Gastrocnemius medialis (tissue), 4 donors: ENCODE results near the gene GPRC5C. TPM values are rescaled to one million over a fixed set of nuclear protein-coding genes. Genes with fewer than 3 reads are reported as not detected.

Experiments used
- ATAC-seq, 2 donors: fragments of 150-250 bp; one replicate each; pipeline ENCODE4 v1.9.1; 2016
- DNase-seq, 2 donors: peaks; one replicate each; pipeline ENCODE4 v3.0.0-alpha.2; 2019
- H3K27ac ChIP-seq, 4 donors: fragments of 200-600 bp; sonication (generic); 1 replicate in 1 of 4; 2 replicates in 3 of 4; pipeline ENCODE4 v1.5.1; 2016 to 2018; ENCODE audit warnings: mild to moderate bottlenecking in 2 of 4, moderate library complexity in 1 of 4
- H3K27me3 ChIP-seq, 3 donors: fragments of 200-600 bp; sonication (generic) in 2 of 3; 1 replicate in 1 of 3; 2 replicates in 2 of 3; pipeline versions ENCODE4 v1.5.1 to v1.6.0; 2016 to 2019; ENCODE audit warnings: mild to moderate bottlenecking in 1 of 3, moderate library complexity in 1 of 3
- H3K36me3 ChIP-seq, 2 donors: fragments of 200-600 bp; sonication (generic) in 1 of 2; one replicate each; pipeline ENCODE4 v1.5.1; 2017 to 2018
- H3K4me1 ChIP-seq, 2 donors: fragments of 200-600 bp; sonication (generic) in 1 of 2; one replicate each; pipeline ENCODE4 v1.5.1; 2016 to 2017; ENCODE audit warnings: mild to moderate bottlenecking in 2 of 2
- H3K4me3 ChIP-seq, 4 donors: fragments of 200-600 bp; sonication (generic) in 3 of 4; 1 replicate in 1 of 4; 2 replicates in 3 of 4; pipeline ENCODE4 v1.5.1; 2016 to 2019; ENCODE audit warnings: mild to moderate bottlenecking in 2 of 4
- H3K9me3 ChIP-seq, 3 donors: fragments of 200-600 bp; sonication (generic) in 2 of 3; 1 replicate in 1 of 3; 2 replicates in 2 of 3; pipeline ENCODE4 v1.5.1; 2016 to 2019
- CTCF ChIP-seq, 5 experiments: fragments of 450-650 bp in 3 of 5; fragments of 200-600 bp in 2 of 5; sonication (generic) in 2 of 5; IDR thresholded peaks in 4 of 5; conservative IDR thresholded peaks in 1 of 5; 1 replicate in 4 of 5; 2 replicates in 1 of 5; pipeline ENCODE4 v1.5.1; 2016 to 2019; ENCODE audit warnings: antibody characterized with exemption in 5 of 5, mild to moderate bottlenecking in 3 of 5, moderate library complexity in 3 of 5
- POLR2A ChIP-seq, 2 donors: fragments of 450-650 bp; IDR thresholded peaks; one replicate each; pipeline ENCODE4 v1.6.1; 2017; ENCODE audit warnings: antibody characterized with exemption in 2 of 2, mild to moderate bottlenecking in 2 of 2, moderate library complexity in 2 of 2
- in situ Hi-C, 4 donors: fragments of 200-750 bp; cut with MboI; loops; one replicate each; pipeline versions ENCODE4 v1.15.0 to v1.8.0; 2017; ENCODE audit warnings: low sequenced_read_pairs in 4 of 4
- intact Hi-C: fragments of 100-400 bp; cut with DNase I; formaldehyde crosslinking; loops from one replicate; pipeline ENCODE4 v1.15.1; 2023; ENCODE audit warnings: low total_unique reads
- total RNA-seq, 4 donors: library from RNA; depleted of rRNA; stranded (reverse); fragments of >200 nt; gene quantifications; one replicate each; pipeline versions ENCODE4 v1.1.0 to v1.2.3, GENCODE V29; 2016

Gene GPRC5C
- total RNA-seq, 4 donors from 2014 or later = 80.4 to 138 (median 127) TPM

- Histone ChIP-seq H3K4me1 (peaks cover 75% of the 10 kb centered on the region in 2 donors), H3K4me3 (no peak overlapping the region), H3K9me3 (no peaks in the 10 kb centered on the region), H3K36me3 (no peaks in the 10 kb centered on the region), H3K27me3 (no peaks in the 10 kb centered on the region), H3K27ac (peak overlapping the region; percentile 92 to 98 (median 97))
- in situ Hi-C loops = loop anchor here in 1 of 4 donors (10.0 kb wide), 1 partner anchor 235 kb away; the partner anchor contains the start of gene TTYH2
- intact Hi-C loops = loop anchor here (5.0 kb wide), 1 partner anchor 237 kb away; the partner anchor contains the start of gene TTYH2
- no peak for ATAC-seq
- DNase-seq = peak in 1 of 2 donors; percentile 36
- TF ChIP-seq POLR2A (IDR thresholded peaks at IDR 0.05) (no peak), CTCF (IDR thresholded peaks at IDR 0.05 in 4 of 5, conservative IDR thresholded peaks at IDR 0.05 in 1 of 5) (no peak)
Observed at GRCh38 chr17:74449773-74450172, 17.9 kb downstream of the GPRC5C start.

- TF ChIP-seq CTCF (IDR thresholded peaks at IDR 0.05 in 4 of 5, conservative IDR thresholded peaks at IDR 0.05 in 1 of 5) (no peak), POLR2A (IDR thresholded peaks at IDR 0.05) (no peak)
- no peaks in the 10 kb centered on the region for H3K36me3 ChIP-seq
- peaks cover 72 to 75% of the 10 kb centered on the region in 2 donors for H3K4me1 ChIP-seq
- H3K27ac ChIP-seq = peak overlapping the region; percentile 92 to 98 (median 97)
- in situ Hi-C loops = loop anchor here in 1 of 4 donors (10.0 kb wide), 1 partner anchor 235 kb away; the partner anchor contains the start of gene TTYH2
- intact Hi-C loops = no loop called here
- ATAC-seq = no peak
- H3K4me3 ChIP-seq = no peak overlapping the region
- no peaks in the 10 kb centered on the region for H3K9me3 ChIP-seq
- H3K27me3 ChIP-seq = no peaks in the 10 kb centered on the region
- no peak for DNase-seq
Observed at GRCh38 chr17:74450231-74450630, 18.3 kb downstream of the GPRC5C start.

GRCh38 chr17:74450925-74451403 is 19.1 kb downstream of the GPRC5C start:
- no peaks in the 10 kb centered on the region for H3K9me3 ChIP-seq
- no peak for DNase-seq
- in situ Hi-C loops = loop anchor here in 1 of 4 donors (10.0 kb wide), 1 partner anchor 236 kb away; the partner anchor contains the start of gene TTYH2

GRCh38 chr17:74451557-74451956 is 19.7 kb downstream of the GPRC5C start:
- no peaks in the 10 kb centered on the region for H3K36me3 ChIP-seq
- in situ Hi-C loops (loop anchor here in 1 of 4 donors (10.0 kb wide), 1 partner anchor 237 kb away; the partner anchor contains the start of gene TTYH2), intact Hi-C loops (no loop called here)
- TF ChIP-seq CTCF (IDR thresholded peaks at IDR 0.05 in 4 of 5, conservative IDR thresholded peaks at IDR 0.05 in 1 of 5) = no peak
- TF ChIP-seq POLR2A (IDR thresholded peaks at IDR 0.05) = no peak
- peak overlapping the region; percentile 92 to 98 (median 97) for H3K27ac ChIP-seq
- H3K4me3 ChIP-seq = no peak overlapping the region
- no peak for DNase-seq
- peaks cover 63 to 65% of the 10 kb centered on the region in 2 donors for H3K4me1 ChIP-seq
- no peaks in the 10 kb centered on the region for H3K27me3 ChIP-seq
- no peaks in the 10 kb centered on the region for H3K9me3 ChIP-seq
- no peak for ATAC-seq

More at GRCh38 chr17:74450925-74451403, 19.1 kb downstream of the GPRC5C start:
- no peaks in the 10 kb centered on the region for H3K27me3 ChIP-seq
- no peak overlapping the region for H3K4me3 ChIP-seq
- H3K36me3 ChIP-seq = no peaks in the 10 kb centered on the region
- peaks cover 69 to 71% of the 10 kb centered on the region in 2 donors for H3K4me1 ChIP-seq
- H3K27ac ChIP-seq = peak overlapping the region; percentile 92 to 98 (median 97)
- no peak for TF ChIP-seq POLR2A (IDR thresholded peaks at IDR 0.05)
- no peak for TF ChIP-seq CTCF (IDR thresholded peaks at IDR 0.05 in 4 of 5, conservative IDR thresholded peaks at IDR 0.05 in 1 of 5)
- ATAC-seq = no peak
- intact Hi-C loops = no loop called here
